Measurements from ENCODE around the gene CADPS2.

GRCh38 chr7:122364761-122365280 is 521.4 kb downstream of the CADPS2 start:
- no peak for TF ChIP-seq EP300 (IDR thresholded peaks at IDR 0.05; ENCODE audit: borderline replicate concordance)
- no peak for TF ChIP-seq USF1 (IDR thresholded peaks at IDR 0.05)
- no peak for TF ChIP-seq TCF12 (IDR thresholded peaks at IDR 0.05; ENCODE audit: low read depth)
- TF ChIP-seq NFIC (IDR thresholded peaks at IDR 0.05): no peak
- TF ChIP-seq FOXM1 (IDR thresholded peaks at IDR 0.05; ENCODE audit: borderline replicate concordance, low read depth): no peak
